Measurements from ENCODE around the gene GSX1. TPM values are rescaled to one million over a fixed set of nuclear protein-coding genes. Genes with fewer than 3 reads are reported as not detected.
A peak's percentile ranks its signal among the peaks of the same experiment; 100 is the strongest.

GSX1 gene
- total RNA-seq, 1 donor from 2014 or later: not detected

DNA sequence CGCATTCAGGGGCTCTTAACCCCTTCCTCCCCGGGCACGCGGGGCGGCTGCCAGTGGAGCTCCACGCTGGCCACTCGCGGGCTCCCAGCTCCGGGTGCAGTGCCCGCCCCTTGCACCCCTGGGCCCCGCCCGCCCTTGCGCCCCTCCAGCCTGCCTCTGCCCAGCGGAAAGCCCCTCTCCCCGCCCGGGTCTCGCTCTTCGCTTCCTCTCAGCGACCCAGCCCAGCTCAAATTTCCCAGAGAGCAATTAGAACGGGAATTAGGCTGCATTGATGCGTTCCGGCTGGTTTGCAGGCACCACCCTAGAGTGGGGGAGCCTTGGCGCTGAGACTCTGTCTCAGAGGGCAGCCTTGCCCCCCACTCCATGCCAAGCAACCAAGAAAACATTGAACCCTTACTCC is 1.8 kb upstream of the GSX1 start:
- Histone ChIP-seq H3F3A (ENCODE audit: low read depth) (peaks cover 18% of the 10 kb centered on the region), H3K36me3 (no peaks in the 10 kb centered on the region), H3K4me3 (no peak overlapping the region), H2AFZ (replicated peaks) (no peak overlapping the region), H3K79me2 (ENCODE audit: low read depth) (no peaks in the 10 kb centered on the region), H3K4me2 (peak overlapping the region; percentile 82), H3K9ac (no peak overlapping the region), H3K27me3 (peaks cover 100% of the 10 kb centered on the region), H3K27ac (no peak overlapping the region), H3K9me3 (ENCODE audit: low read depth) (no peaks in the 10 kb centered on the region), H4K20me1 (ENCODE audit: low read depth) (peaks cover 75% of the 10 kb centered on the region), H3K4me1 (peaks cover 14% of the 10 kb centered on the region)
- H3K27me3 Mint-ChIP-seq (ENCODE audit: insufficient read depth, low read depth): peaks cover 77% of the 10 kb centered on the region
- H3K4me1 Mint-ChIP-seq: peaks cover 33% of the 10 kb centered on the region
- H3K36me3 Mint-ChIP-seq: no peaks in the 10 kb centered on the region
- TF ChIP-seq EZH2 (IDR thresholded peaks at IDR 0.05): no peak
- no peak for TF ChIP-seq EZH2phosphoT487 (IDR thresholded peaks at IDR 0.05)
- TF ChIP-seq, protein P1, sequence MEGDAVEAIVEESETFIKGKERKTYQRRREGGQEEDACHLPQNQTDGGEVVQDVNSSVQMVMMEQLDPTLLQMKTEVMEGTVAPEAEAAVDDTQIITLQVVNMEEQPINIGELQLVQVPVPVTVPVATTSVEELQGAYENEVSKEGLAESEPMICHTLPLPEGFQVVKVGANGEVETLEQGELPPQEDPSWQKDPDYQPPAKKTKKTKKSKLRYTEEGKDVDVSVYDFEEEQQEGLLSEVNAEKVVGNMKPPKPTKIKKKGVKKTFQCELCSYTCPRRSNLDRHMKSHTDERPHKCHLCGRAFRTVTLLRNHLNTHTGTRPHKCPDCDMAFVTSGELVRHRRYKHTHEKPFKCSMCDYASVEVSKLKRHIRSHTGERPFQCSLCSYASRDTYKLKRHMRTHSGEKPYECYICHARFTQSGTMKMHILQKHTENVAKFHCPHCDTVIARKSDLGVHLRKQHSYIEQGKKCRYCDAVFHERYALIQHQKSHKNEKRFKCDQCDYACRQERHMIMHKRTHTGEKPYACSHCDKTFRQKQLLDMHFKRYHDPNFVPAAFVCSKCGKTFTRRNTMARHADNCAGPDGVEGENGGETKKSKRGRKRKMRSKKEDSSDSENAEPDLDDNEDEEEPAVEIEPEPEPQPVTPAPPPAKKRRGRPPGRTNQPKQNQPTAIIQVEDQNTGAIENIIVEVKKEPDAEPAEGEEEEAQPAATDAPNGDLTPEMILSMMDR (IDR thresholded peaks at IDR 0.05): no peak
- peaks cover 7% of the 10 kb centered on the region for H3K9me3 Mint-ChIP-seq
- peak; percentile 55 for DNase-seq (ENCODE audit: low spot score)
- no peak overlapping the region for H3K27ac Mint-ChIP-seq
- H3K4me3 Mint-ChIP-seq: peak overlapping the region; percentile 41

DNA sequence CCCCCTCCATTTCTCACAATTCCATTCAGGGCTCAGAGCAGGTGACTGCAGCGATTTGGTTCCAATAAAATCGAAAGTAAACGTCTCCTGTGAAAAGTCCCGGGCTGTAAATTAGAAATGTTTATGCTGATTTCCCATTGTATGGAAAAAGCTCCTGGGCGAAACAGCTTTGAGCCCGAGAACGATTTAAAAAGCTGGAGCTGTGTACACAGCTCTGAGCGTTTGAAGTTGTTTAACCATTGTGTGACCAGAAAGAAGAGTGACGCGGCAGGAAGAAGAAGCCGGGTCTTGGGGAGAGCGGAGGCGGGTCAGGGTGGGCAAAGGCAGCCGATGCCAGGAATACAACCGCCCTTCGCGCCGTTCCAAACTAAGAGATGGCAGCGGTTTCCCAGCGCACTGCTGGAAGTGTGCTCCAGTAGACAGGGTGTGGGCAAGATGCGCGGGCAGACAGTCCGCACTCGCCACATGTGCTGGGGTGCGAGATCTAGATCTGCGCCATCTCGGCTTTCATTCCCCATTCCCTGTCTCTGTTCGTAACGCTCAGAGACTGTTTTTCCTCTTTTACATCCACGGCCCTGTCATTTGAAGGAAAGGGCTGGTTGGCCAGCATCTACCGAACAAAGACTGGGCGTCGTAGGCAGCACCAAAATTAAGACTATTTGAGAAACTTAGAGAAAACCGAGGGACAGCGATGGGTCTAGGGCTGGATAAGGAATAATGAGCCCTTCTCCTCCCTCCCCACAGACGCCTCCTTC is 960 bp upstream of the GSX1 start:
- H2AFZ ChIP-seq (replicated peaks): no peak overlapping the region
- no peaks in the 10 kb centered on the region for H3K36me3 ChIP-seq
- H3K27me3 ChIP-seq: peaks cover 100% of the 10 kb centered on the region
- no peak overlapping the region for H3K27ac Mint-ChIP-seq
- peaks cover 18% of the 10 kb centered on the region for H3F3A ChIP-seq (ENCODE audit: low read depth)
- H3K4me1 ChIP-seq: peaks cover 14% of the 10 kb centered on the region
- TF ChIP-seq EZH2phosphoT487 (IDR thresholded peaks at IDR 0.05): peak; percentile 92
- TF ChIP-seq, protein P1 (IDR thresholded peaks at IDR 0.05): no peak
- peak; percentile 70 for TF ChIP-seq EZH2 (IDR thresholded peaks at IDR 0.05)
- H3K4me2 ChIP-seq: peak overlapping the region; percentile 31
- peaks cover 33% of the 10 kb centered on the region for H3K4me1 Mint-ChIP-seq
- no peak overlapping the region for H3K9ac ChIP-seq
- no peak overlapping the region for H3K4me3 Mint-ChIP-seq
- H3K9me3 Mint-ChIP-seq: peaks cover 7% of the 10 kb centered on the region
- H4K20me1 ChIP-seq (ENCODE audit: low read depth): peaks cover 83% of the 10 kb centered on the region
- H3K27ac ChIP-seq: no peak overlapping the region
- no peaks in the 10 kb centered on the region for H3K79me2 ChIP-seq (ENCODE audit: low read depth)
- no peak overlapping the region for H3K4me3 ChIP-seq
- no peak for DNase-seq (ENCODE audit: low spot score)
- H3K27me3 Mint-ChIP-seq (ENCODE audit: insufficient read depth, low read depth): peaks cover 83% of the 10 kb centered on the region
- H3K9me3 ChIP-seq (ENCODE audit: low read depth): no peaks in the 10 kb centered on the region
- no peaks in the 10 kb centered on the region for H3K36me3 Mint-ChIP-seq

DNA sequence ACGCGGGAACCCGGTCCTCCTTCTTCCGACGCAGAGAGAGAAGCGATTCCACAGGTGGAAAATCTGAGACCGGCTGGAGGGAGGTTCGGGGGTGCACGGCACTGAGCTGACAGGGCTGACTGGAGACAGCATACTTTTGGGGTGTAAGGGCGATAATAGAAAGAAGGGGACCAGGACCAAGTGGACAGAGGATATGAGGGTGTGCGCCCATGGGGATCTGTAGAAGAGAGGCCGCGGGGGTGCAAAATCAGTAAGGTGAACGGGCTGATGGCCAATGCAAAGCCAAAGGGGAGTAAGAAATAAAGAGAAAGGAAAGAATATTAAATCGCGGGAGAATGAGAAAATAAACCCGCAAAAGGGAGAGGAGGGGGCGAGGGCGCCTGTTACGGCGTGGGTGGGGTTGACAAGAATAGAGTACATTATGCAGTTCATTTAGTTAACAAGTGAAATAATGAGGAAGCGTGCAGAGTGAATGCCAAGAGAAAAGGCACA is 336 bp upstream of the GSX1 start:
- H4K20me1 ChIP-seq (ENCODE audit: low read depth): peaks cover 89% of the 10 kb centered on the region

More for the DNA sequence above, 336 bp upstream of the GSX1 start:
- H3K4me3 Mint-ChIP-seq: peak overlapping the region; percentile 19
- peaks cover 7% of the 10 kb centered on the region for H3K9me3 Mint-ChIP-seq
- Histone ChIP-seq H3K27ac (no peak overlapping the region), H3K36me3 (no peaks in the 10 kb centered on the region), H3K79me2 (ENCODE audit: low read depth) (no peaks in the 10 kb centered on the region), H3K9ac (no peak overlapping the region), H3K27me3 (peaks cover 100% of the 10 kb centered on the region), H3K4me3 (no peak overlapping the region), H3K4me2 (peak overlapping the region; percentile 64), H2AFZ (replicated peaks) (no peak overlapping the region), H3K9me3 (ENCODE audit: low read depth) (no peaks in the 10 kb centered on the region), H3F3A (ENCODE audit: low read depth) (peaks cover 22% of the 10 kb centered on the region), H3K4me1 (peaks cover 14% of the 10 kb centered on the region)
- H3K27me3 Mint-ChIP-seq (ENCODE audit: insufficient read depth, low read depth): peaks cover 83% of the 10 kb centered on the region
- no peaks in the 10 kb centered on the region for H3K36me3 Mint-ChIP-seq
- no peak for TF ChIP-seq EZH2phosphoT487 (IDR thresholded peaks at IDR 0.05)
- no peak for TF ChIP-seq EZH2 (IDR thresholded peaks at IDR 0.05)
- TF ChIP-seq, protein P1 (IDR thresholded peaks at IDR 0.05): no peak
- H3K4me1 Mint-ChIP-seq: peaks cover 33% of the 10 kb centered on the region
- H3K27ac Mint-ChIP-seq: no peak overlapping the region
- no peak for DNase-seq (ENCODE audit: low spot score)

All from neural progenitor cell (in vitro differentiated cells).